HAP-1 (cell line): ENCODE measurements around the gene TAF6L.
"Not testable (repeated sequence)": the region's sequence is repeated elsewhere in the genome, so short reads cannot be mapped to it uniquely, and the experiment has no call there.

ENCODE experiments used
- DNase-seq, 2 experiments: peaks; one replicate each; pipeline ENCODE4 v3.0.0-alpha.2; 2016 to 2020; ENCODE audit warnings: low spot score in 2 of 2
- H3K27me3 ChIP-seq: fragments of 250-450 bp; sonication (Bioruptor Pico); 2 replicates; pipeline ENCODE4 v1.5.1; 2020; ENCODE audit warnings: low read depth, mild to moderate bottlenecking, moderate library complexity
- H3K36me3 ChIP-seq: fragments of 250-450 bp; sonication (Bioruptor Pico); replicated peaks from 2 replicates; pipeline ENCODE4 v1.5.1; 2020; ENCODE audit warnings: mild to moderate bottlenecking
- H3K4me1 ChIP-seq: fragments of 250-450 bp; sonication (Bioruptor Pico); 2 replicates; pipeline ENCODE4 v1.5.1; 2020; ENCODE audit warnings: mild to moderate bottlenecking
- H3K4me3 ChIP-seq: fragments of 250-450 bp; sonication (Bioruptor Pico); 2 replicates; pipeline ENCODE4 v1.5.1; 2020; ENCODE audit warnings: mild to moderate bottlenecking, moderate library complexity
- H3K9me3 ChIP-seq: fragments of 250-450 bp; sonication (Bioruptor Pico); 2 replicates; pipeline ENCODE4 v1.5.1; 2020; ENCODE audit warnings: mild to moderate bottlenecking, moderate library complexity
- in situ Hi-C: fragments of 300-500 bp; cut with MboI; formaldehyde crosslinking; loops from 3 replicates; pipeline ENCODE4 v1.14.3; 2020; ENCODE audit warnings: low sequenced_read_pairs, inconsistent platforms, mixed read lengths

TAF6L gene, protein sequence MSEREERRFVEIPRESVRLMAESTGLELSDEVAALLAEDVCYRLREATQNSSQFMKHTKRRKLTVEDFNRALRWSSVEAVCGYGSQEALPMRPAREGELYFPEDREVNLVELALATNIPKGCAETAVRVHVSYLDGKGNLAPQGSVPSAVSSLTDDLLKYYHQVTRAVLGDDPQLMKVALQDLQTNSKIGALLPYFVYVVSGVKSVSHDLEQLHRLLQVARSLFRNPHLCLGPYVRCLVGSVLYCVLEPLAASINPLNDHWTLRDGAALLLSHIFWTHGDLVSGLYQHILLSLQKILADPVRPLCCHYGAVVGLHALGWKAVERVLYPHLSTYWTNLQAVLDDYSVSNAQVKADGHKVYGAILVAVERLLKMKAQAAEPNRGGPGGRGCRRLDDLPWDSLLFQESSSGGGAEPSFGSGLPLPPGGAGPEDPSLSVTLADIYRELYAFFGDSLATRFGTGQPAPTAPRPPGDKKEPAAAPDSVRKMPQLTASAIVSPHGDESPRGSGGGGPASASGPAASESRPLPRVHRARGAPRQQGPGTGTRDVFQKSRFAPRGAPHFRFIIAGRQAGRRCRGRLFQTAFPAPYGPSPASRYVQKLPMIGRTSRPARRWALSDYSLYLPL

DNA sequence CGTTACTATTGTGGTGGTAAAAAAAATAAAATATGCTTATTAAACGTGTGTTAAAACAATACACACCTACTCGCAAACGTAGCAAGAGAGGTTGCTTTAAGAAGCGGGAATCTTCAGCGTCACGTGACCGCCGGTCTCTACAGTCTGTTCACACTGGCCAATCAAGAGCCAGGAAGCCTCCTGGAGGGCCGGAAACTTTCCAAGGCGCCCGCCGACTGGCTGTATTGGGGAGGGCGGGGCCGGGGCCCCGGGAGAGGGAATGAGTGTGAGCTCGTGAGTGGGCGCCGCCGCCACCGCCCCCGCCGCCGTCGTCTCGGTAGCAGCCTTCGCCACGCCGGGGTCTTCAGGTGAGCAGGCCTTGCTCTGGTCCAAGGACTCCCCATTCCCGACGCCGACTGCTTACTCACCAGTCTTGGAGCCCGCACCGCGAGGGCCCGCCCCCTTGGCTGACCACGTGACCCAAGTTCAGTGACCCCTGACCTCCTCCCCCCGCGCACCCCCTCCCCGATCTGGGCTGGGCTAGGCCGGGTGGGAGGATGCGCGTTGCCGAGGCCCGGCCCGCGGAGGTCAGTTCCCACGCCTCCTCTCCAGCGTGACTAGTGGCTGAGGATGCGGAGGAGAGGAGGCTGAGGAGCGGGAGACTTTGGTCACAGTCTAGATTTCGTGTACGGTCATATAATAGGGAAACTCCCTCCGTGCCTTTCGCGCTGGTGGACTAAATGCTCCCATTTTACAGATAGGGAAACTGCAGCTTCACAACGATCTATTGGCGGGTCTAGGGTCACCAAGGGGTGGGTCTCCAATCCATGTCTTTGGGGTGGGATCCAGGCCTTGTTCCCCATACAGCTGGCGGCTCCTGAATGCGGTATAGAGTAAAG lies at the start of gene TAF6L:
TAF6L (plus strand) TSS at position 253 of the 878 bp plus-strand sequence. CDS start 4,388 bp downstream, outside the sequence.
- peak; percentile 99 for DNase-seq
- H3K27me3 ChIP-seq: no peaks in the 10 kb centered on the region
- in situ Hi-C loops: no loop called here

DNA sequence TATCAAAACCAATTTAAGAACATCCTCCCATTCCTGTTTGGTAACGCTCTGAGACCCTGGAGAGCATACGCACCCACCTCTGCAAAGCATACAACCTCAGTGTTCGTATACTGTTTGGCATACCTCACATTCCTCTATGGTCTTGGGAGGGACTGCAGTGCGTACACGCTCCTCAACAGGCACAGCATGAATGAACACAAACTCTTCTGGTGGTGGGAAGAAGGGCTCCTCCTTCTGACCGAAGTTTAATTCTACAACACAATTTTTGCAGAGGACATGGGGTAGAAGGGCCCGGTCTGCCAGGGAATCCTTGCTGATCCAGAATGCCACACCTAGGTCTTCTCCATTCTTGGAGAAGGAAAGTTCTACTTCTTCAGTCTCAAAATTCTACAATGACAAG lies 49.2 kb upstream of the TAF6L start:
- no peaks in the 10 kb centered on the region; the same call in 1 of the 2 replicates for H3K4me1 ChIP-seq
- peak in 1 of 2 experiments; percentile 30 for DNase-seq
- H3K4me3 ChIP-seq: no peak overlapping the region
- H3K9me3 ChIP-seq: no peaks in the 10 kb centered on the region
- in situ Hi-C loops: loop anchor here (10.0 kb wide), 1 partner anchor 153 kb away; no protein-coding TSS in a partner anchor
- H3K27me3 ChIP-seq: no peaks in the 10 kb centered on the region
- peaks cover 84% of the 10 kb centered on the region for H3K36me3 ChIP-seq

More for the DNA sequence above, at the start of gene TAF6L:
- Histone ChIP-seq H3K36me3 (peaks cover 15% of the 10 kb centered on the region), H3K4me3 (peak within 1 kb of the TSS; percentile 52), H3K9me3 (no peaks in the 10 kb centered on the region), H3K4me1 (peaks cover 17% of the 10 kb centered on the region)

DNA sequence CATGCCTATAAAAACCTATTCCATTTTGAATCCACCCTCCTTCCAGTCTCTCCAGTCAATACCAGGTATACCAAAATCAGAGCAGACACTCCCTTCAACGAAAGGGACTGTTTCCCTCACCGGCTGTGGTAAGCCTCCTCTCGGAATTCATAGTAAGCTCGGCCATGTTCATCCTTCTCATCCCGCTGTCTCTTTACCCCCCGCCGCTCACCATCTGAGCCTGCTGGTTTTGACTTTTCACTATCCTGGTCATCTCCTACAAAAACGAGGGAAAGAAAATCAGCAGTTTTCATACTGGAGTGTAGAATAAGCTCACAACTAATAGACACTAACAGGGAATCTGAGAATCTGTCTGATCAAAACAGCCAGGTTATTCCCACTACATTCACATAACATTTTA lies 47.0 kb upstream of the TAF6L start:
- Histone ChIP-seq H3K27me3 (no peaks in the 10 kb centered on the region), H3K4me3 (peak overlapping the region; percentile 57), H3K4me1 (no peaks in the 10 kb centered on the region; the same call in 1 of the 2 replicates), H3K36me3 (peaks cover 64% of the 10 kb centered on the region), H3K9me3 (no peaks in the 10 kb centered on the region)
- DNase-seq: no peak
- in situ Hi-C loops: loop anchor here (10.0 kb wide), 1 partner anchor 151 kb away; no protein-coding TSS in a partner anchor

DNA sequence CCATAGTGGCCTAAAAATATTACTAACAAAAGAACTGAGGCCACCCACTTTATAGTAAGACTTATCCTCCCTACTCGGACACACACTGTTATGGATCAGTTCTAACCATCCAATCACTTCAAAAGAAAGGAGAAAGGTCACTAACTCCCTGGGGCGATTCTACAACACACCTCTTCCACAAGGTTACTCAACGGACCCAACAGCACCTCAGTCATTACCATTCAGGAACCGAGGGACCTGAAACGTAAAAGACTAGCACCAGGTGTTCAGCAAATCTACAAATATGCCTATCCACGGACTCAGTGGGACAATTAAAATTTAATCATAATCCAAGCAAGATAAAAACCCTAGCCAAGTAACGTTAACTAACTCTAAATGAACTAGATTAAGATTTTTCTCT lies 45.5 kb upstream of the TAF6L start:
- in situ Hi-C loops: loop anchor here (10.0 kb wide), 1 partner anchor 149 kb away; no protein-coding TSS in a partner anchor
- no peaks in the 10 kb centered on the region for H3K27me3 ChIP-seq
- H3K4me1 ChIP-seq: peaks cover 9% of the 10 kb centered on the region
- peaks cover 53% of the 10 kb centered on the region for H3K36me3 ChIP-seq
- DNase-seq: peak; percentile 41 to 58
- H3K9me3 ChIP-seq: no peaks in the 10 kb centered on the region
- H3K4me3 ChIP-seq: peak overlapping the region; percentile 57

DNA sequence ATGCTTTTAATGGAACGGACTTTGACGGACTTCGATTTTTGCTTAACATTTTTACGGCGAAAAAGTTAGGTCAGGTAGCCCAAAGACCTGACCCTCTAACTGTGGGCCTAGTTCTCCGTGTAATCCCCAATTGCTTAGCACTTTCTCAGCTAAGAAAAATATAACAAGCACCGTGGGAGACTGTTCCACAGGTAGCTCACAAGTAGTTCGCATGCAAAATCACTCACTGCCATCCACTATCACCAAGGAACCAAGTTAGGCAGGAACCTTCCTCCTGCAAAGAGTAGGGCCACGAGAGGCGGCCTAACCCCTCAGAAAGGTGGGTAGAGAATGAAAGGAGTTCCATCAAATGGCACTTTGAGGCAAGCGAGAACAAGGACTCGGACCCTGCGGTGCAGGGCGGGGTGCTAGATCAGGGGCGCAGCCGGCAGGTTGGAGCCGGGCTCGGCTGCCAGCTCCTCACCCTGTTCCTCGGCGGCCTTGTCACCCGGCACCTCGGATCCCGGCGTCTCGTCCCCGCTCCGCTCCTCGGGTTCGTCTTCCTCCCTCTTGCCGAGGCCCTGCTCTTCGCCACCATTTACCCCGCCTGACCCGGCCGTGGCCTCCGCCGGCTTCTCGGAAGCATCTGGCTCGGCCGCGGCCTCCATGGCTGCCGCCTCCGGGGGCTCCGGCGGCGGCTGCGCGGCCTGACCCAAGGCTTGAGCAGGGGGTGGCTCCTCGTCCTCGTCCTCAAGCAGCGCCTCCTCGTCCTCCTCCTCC lies 44.9 kb upstream of the TAF6L start:
- peak in 1 of 2 experiments; percentile 26 for DNase-seq
- Histone ChIP-seq H3K9me3 (no peaks in the 10 kb centered on the region), H3K4me3 (peak overlapping the region; percentile 57), H3K36me3 (peaks cover 53% of the 10 kb centered on the region), H3K27me3 (no peaks in the 10 kb centered on the region), H3K4me1 (peaks cover 9% of the 10 kb centered on the region)
- in situ Hi-C loops: loop anchor here (10.0 kb wide), 1 partner anchor 148 kb away; no protein-coding TSS in a partner anchor

DNA sequence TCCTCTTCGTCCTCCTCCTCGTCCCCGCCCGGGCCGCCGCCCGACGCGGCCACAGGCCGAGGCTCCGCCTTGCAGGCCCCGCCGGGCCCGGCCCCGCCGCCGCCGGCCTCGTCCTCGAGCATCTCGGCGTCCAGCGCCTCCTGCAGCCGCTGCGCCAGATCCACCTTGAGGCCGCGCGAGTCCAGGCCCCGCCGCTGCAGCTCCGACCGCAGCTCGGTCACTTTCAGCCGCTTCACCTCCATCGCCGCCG lies 44.4 kb upstream of the TAF6L start:
- Histone ChIP-seq H3K27me3 (no peaks in the 10 kb centered on the region), H3K36me3 (peaks cover 49% of the 10 kb centered on the region), H3K4me3 (peak overlapping the region; percentile 57), H3K9me3 (no peaks in the 10 kb centered on the region), H3K4me1 (peaks cover 9% of the 10 kb centered on the region)
- in situ Hi-C loops: loop anchor here (10.0 kb wide), 1 partner anchor 148 kb away; no protein-coding TSS in a partner anchor
- no peak for DNase-seq

DNA sequence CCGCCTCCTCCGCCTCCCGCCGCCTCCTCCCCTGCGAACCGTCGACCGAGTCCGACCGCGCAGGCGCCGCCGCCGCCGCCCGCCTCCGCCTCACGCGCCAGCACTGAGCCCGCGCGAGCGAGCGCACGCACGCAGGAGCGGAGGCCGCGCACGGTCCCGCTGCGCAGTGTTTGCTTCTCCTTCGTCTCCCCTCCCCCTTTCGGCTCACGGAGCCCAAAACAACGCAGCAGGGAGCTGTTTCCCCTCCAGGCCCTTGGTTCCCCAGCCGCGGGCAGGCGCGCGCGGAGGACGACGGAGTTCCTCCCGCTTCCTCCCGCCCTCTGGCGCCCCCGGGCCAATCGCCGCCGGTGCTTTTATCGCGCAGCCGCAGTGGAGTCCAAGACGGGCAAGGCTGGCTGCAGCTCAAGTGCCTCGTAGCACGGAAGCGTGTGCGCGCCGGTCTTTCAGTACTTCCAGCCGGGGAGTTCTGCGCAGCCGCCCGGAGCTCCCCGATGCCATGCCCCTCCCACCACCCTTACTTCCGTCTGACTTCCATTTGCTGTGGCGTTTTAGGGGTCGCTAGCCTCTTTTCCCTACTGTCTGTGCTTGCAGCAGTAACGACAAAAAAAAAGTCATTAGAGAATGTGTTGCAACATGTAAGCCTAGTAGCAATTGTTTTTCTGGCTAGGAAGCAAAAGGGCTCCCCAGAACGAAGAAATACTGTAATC lies 43.9 kb upstream of the TAF6L start, which contains the start of gene HNRNPUL2:
HNRNPUL2 (minus strand) TSS at position 293 of the 707 bp plus-strand sequence. CDS start 301 bp downstream, outside the sequence.
- Histone ChIP-seq H3K36me3 (peaks cover 47% of the 10 kb centered on the region), H3K4me1 (peaks cover 9% of the 10 kb centered on the region), H3K4me3 (peak within 1 kb of the TSS; percentile 57), H3K27me3 (no peaks in the 10 kb centered on the region), H3K9me3 (no peaks in the 10 kb centered on the region)
- in situ Hi-C loops: loop anchor here (10.0 kb wide), 1 partner anchor 147 kb away; no protein-coding TSS in a partner anchor
- DNase-seq: peak; percentile 96 to 98

DNA sequence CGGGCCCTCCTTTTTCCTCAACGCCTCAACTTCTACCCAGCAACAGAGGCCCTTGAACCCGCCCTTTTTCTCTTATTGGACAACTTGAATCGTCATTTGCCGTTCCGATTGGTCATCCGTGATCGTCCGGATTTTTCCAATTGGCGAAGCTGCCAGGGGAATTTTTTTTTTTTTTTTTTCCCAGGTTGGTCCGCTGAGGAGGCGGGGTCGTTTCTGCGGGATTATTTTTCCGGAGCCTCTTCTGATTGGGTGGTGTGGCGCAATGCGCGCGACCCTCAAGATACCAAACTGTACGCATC lies 43.4 kb upstream of the TAF6L start:
- peaks cover 9% of the 10 kb centered on the region for H3K4me1 ChIP-seq
- DNase-seq: peak; percentile 94 to 98

DNA sequence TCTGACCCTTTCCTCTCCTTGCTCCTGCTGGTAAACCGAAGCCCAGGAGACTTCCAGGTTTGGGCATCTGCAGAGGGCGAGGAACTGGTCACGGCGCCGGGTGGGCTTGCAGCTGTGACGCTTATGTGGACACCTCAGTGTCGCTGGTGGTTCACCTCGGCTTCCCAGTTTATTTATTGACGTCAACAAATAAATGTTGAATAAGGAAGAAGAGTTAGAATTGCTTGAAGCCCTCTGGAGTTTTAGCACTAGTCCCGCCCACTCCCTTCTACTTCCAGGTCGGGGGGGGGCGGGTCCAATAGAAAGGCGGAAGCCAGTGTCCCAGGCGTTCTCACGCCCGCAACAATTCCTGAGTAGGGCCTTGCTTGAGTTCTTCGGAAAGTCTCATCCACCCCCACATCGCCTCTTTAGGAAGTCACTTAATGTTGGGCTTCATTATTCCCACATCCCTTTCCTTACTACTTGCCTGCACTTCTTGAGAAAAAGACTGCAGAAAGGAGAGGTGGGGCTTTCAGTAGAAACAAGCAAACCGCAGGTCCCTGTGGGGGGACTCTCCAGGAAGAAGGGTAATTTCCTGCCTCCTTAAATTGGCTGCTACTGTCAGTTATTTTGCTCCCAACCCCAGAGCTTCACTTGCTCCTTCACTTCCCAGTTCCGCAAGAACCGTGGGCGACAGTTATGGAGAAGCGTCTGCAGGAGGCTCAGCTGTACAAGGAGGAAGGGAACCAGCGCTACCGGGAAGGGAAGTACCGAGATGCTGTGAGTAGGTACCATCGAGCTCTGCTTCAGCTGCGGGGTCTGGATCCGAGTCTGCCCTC lies 42.8 kb upstream of the TAF6L start, which contains the start of gene TTC9C:
TTC9C (plus strand) TSS at position 316 of the 818 bp plus-strand sequence; CDS start at position 679, 363 bp downstream.
- DNase-seq: peak; percentile 78 to 94
- Histone ChIP-seq H3K27me3 (no peaks in the 10 kb centered on the region), H3K9me3 (no peaks in the 10 kb centered on the region), H3K4me1 (peaks cover 9% of the 10 kb centered on the region), H3K4me3 (peak within 1 kb of the TSS; percentile 57), H3K36me3 (peaks cover 43% of the 10 kb centered on the region)
- in situ Hi-C loops: loop anchor here (10.0 kb wide), 1 partner anchor 146 kb away; no protein-coding TSS in a partner anchor

More for the DNA sequence above, 43.4 kb upstream of the TAF6L start:
- Histone ChIP-seq H3K4me3 (peak overlapping the region; percentile 57), H3K36me3 (peaks cover 43% of the 10 kb centered on the region), H3K27me3 (no peaks in the 10 kb centered on the region), H3K9me3 (no peaks in the 10 kb centered on the region)
- in situ Hi-C loops: loop anchor here (10.0 kb wide), 1 partner anchor 147 kb away; no protein-coding TSS in a partner anchor

DNA sequence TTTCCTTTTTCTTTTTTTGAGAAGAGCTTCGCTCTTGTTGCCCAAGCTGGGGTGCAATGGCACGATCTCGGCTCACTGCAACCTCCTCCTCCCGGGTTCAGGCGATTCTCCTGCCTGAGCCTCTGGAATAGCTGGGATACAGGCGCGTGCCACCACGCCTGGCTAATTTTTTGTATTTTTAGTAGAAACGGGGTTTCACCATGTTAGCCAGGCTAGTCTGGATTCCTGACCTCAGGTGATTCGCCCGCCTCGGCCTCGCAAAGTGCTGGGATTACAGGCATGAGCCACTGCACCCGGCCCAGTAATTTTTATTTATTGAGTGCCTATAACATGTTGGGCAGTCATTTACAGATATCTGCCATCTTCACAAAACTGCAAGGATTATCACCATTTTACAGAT lies 41.1 kb upstream of the TAF6L start:
- H3K9me3 ChIP-seq, H3K27me3 ChIP-seq, DNase-seq, in situ Hi-C loops, H3K4me1 ChIP-seq: not testable (repeated sequence)
- Histone ChIP-seq H3K36me3 (peaks cover 43% of the 10 kb centered on the region), H3K4me3 (peak overlapping the region; percentile 57)

DNA sequence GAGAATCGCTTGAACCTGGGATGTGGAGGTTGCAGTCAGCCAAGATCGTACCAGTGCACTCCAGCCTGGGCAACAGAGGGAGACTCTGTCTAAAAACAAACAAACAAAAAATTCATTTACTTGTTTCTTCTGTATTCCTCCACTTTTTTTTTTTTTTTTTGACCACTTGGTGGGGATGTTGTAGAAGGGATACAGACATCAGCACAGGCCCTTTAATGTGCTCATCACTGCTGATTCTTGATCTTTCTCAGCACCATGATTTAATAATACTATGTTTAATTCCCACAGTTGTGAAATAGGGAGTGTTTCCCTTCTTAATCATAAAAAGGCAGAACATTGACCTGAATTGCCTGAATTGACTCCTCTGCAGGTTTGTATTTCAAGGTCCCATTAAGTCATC lies 38.4 kb upstream of the TAF6L start:
- in situ Hi-C loops: no loop called here
- no peak for DNase-seq

More for the DNA sequence above, 38.4 kb upstream of the TAF6L start:
- no peak overlapping the region for H3K4me3 ChIP-seq
- H3K36me3 ChIP-seq: peaks cover 46% of the 10 kb centered on the region
- no peaks in the 10 kb centered on the region for H3K27me3 ChIP-seq
- peaks cover 9% of the 10 kb centered on the region for H3K4me1 ChIP-seq
- no peaks in the 10 kb centered on the region for H3K9me3 ChIP-seq
